Measurements from ENCODE around the gene LHFPL6. TPM values are rescaled to one million over a fixed set of nuclear protein-coding genes. Genes with fewer than 3 reads are reported as not detected.

The LHFPL6 gene
- total RNA-seq, 1 donor from 2014 or later, result 3.0 TPM

DNA sequence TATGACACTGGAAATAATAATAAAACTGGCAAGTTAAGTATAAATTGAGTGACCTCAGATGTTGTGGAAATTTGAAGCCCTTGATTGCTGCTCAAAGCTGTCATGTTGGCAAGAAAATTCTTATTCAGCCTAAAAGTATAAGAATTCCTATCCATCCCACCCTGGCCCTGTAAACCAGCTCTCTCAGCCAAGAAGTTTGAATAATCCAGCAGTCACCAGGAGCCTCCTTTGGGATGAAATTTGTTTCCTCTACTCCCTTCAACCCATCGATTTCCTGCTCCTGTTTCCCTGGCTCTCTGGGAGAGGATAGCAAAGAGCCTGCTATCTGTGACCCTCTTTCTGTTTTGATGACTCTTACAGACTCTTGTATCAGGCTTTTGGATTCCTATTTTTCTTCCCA lies 169.3 kb downstream of the LHFPL6 start:
- H3K27ac Mint-ChIP-seq, result no peak overlapping the region
- H3F3A ChIP-seq (ENCODE audit: low read depth), result no peaks in the 10 kb centered on the region
- no peaks in the 10 kb centered on the region for H3K27me3 ChIP-seq
- H3K4me3 Mint-ChIP-seq, result no peak overlapping the region
- no peaks in the 10 kb centered on the region for H3K79me2 ChIP-seq (ENCODE audit: low read depth)
- no peaks in the 10 kb centered on the region for H4K20me1 ChIP-seq (ENCODE audit: low read depth)
- H3K9me3 Mint-ChIP-seq, result peaks cover 35% of the 10 kb centered on the region
- TF ChIP-seq, protein P1, sequence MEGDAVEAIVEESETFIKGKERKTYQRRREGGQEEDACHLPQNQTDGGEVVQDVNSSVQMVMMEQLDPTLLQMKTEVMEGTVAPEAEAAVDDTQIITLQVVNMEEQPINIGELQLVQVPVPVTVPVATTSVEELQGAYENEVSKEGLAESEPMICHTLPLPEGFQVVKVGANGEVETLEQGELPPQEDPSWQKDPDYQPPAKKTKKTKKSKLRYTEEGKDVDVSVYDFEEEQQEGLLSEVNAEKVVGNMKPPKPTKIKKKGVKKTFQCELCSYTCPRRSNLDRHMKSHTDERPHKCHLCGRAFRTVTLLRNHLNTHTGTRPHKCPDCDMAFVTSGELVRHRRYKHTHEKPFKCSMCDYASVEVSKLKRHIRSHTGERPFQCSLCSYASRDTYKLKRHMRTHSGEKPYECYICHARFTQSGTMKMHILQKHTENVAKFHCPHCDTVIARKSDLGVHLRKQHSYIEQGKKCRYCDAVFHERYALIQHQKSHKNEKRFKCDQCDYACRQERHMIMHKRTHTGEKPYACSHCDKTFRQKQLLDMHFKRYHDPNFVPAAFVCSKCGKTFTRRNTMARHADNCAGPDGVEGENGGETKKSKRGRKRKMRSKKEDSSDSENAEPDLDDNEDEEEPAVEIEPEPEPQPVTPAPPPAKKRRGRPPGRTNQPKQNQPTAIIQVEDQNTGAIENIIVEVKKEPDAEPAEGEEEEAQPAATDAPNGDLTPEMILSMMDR (IDR thresholded peaks at IDR 0.05), result no peak
- TF ChIP-seq EZH2 (IDR thresholded peaks at IDR 0.05), result no peak
- TF ChIP-seq EZH2phosphoT487 (IDR thresholded peaks at IDR 0.05), result no peak
- H2AFZ ChIP-seq (replicated peaks), result no peak overlapping the region
- H3K9me3 ChIP-seq (ENCODE audit: low read depth), result no peaks in the 10 kb centered on the region
- no peaks in the 10 kb centered on the region for H3K36me3 ChIP-seq
- H3K4me3 ChIP-seq, result no peak overlapping the region
- H3K4me1 ChIP-seq, result peaks cover 5% of the 10 kb centered on the region
- H3K27ac ChIP-seq, result no peak overlapping the region
- no peak overlapping the region for H3K4me2 ChIP-seq
- no peaks in the 10 kb centered on the region for H3K27me3 Mint-ChIP-seq (ENCODE audit: insufficient read depth, low read depth)
- H3K36me3 Mint-ChIP-seq, result peaks cover 36% of the 10 kb centered on the region
- H3K9ac ChIP-seq, result no peak overlapping the region
- peaks cover 9% of the 10 kb centered on the region for H3K4me1 Mint-ChIP-seq
- no peak for DNase-seq (ENCODE audit: low spot score)

DNA sequence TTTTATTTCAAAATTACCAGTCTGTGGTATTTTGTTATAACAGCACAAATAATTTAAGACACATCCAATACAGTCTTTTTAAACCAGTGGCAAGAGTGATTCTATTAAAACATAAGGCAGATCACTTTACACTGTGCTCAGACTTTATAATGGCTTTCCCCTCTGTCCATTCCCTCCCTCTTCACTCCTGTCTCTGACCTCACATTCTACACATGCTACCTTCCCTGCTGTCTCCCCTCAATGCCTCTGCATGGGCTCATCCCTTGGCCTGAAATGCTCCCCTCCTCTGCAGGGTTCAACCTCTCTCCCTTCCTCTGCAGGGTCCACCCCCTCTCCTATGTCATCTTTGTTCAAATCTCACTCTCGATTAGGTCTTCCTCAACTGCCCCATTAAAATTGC lies 170.8 kb downstream of the LHFPL6 start:
- no peak for DNase-seq (ENCODE audit: low spot score)
- Mint-ChIP-seq H3K27ac (no peak overlapping the region), H3K4me3 (no peak overlapping the region), H3K9me3 (peaks cover 34% of the 10 kb centered on the region), H3K36me3 (peaks cover 40% of the 10 kb centered on the region), H3K27me3 (ENCODE audit: insufficient read depth, low read depth) (no peaks in the 10 kb centered on the region), H3K4me1 (peaks cover 9% of the 10 kb centered on the region)
- Histone ChIP-seq H3K4me3 (no peak overlapping the region), H3K27me3 (no peaks in the 10 kb centered on the region), H3K9ac (no peak overlapping the region), H3K9me3 (ENCODE audit: low read depth) (no peaks in the 10 kb centered on the region), H3F3A (ENCODE audit: low read depth) (no peaks in the 10 kb centered on the region), H3K27ac (no peak overlapping the region), H3K4me2 (no peak overlapping the region), H3K79me2 (ENCODE audit: low read depth) (no peaks in the 10 kb centered on the region), H3K4me1 (peaks cover 5% of the 10 kb centered on the region), H3K36me3 (no peaks in the 10 kb centered on the region), H4K20me1 (ENCODE audit: low read depth) (no peaks in the 10 kb centered on the region), H2AFZ (replicated peaks) (no peak overlapping the region)
- TF ChIP-seq, protein P1 (IDR thresholded peaks at IDR 0.05), result no peak
- no peak for TF ChIP-seq EZH2 (IDR thresholded peaks at IDR 0.05)

DNA sequence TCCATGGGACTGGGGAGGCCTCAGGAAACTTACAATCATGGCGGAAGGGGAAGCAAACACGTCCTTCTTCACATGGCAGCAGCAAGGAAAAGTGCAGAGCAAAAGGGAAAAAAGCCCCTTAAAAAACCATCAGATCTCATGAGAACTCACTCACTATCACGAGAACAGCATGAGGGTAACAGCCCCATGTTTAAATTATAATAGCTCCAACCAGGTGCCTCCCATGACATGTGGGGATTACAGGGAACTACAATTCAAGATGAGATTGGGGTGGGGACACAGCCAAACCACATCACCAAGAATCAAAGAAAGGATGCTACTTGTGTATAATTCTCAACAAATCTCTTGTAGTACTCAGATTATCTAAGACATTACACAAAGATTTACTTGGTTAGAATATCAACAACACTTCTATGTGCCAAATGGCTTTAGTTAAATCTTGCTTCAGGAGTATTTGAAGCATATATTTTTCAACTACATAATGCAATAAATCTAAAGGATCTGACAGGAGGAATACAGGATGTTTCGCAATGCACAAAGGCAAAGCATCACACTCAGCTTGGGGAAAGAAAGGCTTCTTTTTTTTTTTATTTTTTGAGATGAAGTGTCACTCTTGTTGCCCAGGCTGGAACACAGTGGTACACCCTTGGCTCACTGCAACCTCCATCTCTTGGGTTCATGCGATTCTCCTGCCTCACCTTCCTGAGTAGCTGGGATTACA lies 180.0 kb downstream of the LHFPL6 start:
- H3K4me1 ChIP-seq, result peaks cover 24% of the 10 kb centered on the region
- peaks cover 10% of the 10 kb centered on the region for H3F3A ChIP-seq (ENCODE audit: low read depth)
- H3K79me2 ChIP-seq (ENCODE audit: low read depth), result no peaks in the 10 kb centered on the region
- peaks cover 5% of the 10 kb centered on the region for H3K9me3 Mint-ChIP-seq
- no peaks in the 10 kb centered on the region for H3K27me3 Mint-ChIP-seq (ENCODE audit: insufficient read depth, low read depth)
- no peaks in the 10 kb centered on the region for H3K9me3 ChIP-seq (ENCODE audit: low read depth)
- no peaks in the 10 kb centered on the region for H3K36me3 ChIP-seq
- H3K27ac Mint-ChIP-seq, result peak overlapping the region; percentile 11
- TF ChIP-seq EZH2phosphoT487 (IDR thresholded peaks at IDR 0.05), result no peak
- TF ChIP-seq EZH2 (IDR thresholded peaks at IDR 0.05), result no peak
- TF ChIP-seq, protein P1 (IDR thresholded peaks at IDR 0.05), result no peak
- no peaks in the 10 kb centered on the region for H3K27me3 ChIP-seq
- no peak overlapping the region for H3K9ac ChIP-seq
- no peak overlapping the region for H3K4me3 Mint-ChIP-seq
- H3K4me3 ChIP-seq, result no peak overlapping the region
- H3K4me1 Mint-ChIP-seq, result peaks cover 44% of the 10 kb centered on the region
- H2AFZ ChIP-seq (replicated peaks), result no peak overlapping the region
- peaks cover 9% of the 10 kb centered on the region for H3K36me3 Mint-ChIP-seq
- H3K4me2 ChIP-seq, result no peak overlapping the region
- H3K27ac ChIP-seq, result no peak overlapping the region
- H4K20me1 ChIP-seq (ENCODE audit: low read depth), result no peaks in the 10 kb centered on the region
- no peak for DNase-seq (ENCODE audit: low spot score)
